Stimulated activated CD4-positive, alpha-beta T cell treated with anti-CD3 and anti-CD28 coated beads, Interleukin-12 subunit alpha, Interleukin-12 subunit beta, amount 100 ng/mL, for 4 hours (primary cell): ENCODE measurements around the gene KIF25.
"Not testable (repeated sequence)": the region's sequence is repeated elsewhere in the genome, so short reads cannot be mapped to it uniquely, and the experiment has no call there.

ENCODE experiments used
- DNase-seq: peaks from one replicate; pipeline ENCODE4 v3.0.0-alpha.2; 2020

The KIF25 gene

GRCh38 chr6:167976116-167976657, 21.3 kb upstream of the KIF25 start:
- DNase-seq = not testable (repeated sequence)

DNA sequence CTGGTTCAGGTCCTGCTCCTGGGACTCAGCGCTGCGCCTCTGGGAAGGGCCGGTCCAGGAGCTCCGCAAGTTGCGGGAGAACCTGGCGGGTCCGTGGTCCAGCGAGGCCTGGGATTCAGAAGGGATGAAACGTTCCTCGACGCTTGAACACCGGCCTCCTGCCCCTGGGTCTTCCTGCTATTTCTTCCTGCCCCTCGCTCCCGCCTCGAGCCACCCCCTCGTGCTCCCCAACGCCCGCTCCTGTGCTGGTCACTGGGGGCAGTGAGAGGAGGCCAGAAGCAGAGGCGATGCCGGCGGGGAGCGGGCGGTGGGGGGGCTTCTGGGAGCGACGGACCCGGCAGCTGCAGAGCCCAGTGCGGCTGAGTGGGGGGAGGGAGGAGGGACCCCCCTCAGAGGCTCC, 20.8 kb upstream of the KIF25 start:
- no peak for DNase-seq

DNA sequence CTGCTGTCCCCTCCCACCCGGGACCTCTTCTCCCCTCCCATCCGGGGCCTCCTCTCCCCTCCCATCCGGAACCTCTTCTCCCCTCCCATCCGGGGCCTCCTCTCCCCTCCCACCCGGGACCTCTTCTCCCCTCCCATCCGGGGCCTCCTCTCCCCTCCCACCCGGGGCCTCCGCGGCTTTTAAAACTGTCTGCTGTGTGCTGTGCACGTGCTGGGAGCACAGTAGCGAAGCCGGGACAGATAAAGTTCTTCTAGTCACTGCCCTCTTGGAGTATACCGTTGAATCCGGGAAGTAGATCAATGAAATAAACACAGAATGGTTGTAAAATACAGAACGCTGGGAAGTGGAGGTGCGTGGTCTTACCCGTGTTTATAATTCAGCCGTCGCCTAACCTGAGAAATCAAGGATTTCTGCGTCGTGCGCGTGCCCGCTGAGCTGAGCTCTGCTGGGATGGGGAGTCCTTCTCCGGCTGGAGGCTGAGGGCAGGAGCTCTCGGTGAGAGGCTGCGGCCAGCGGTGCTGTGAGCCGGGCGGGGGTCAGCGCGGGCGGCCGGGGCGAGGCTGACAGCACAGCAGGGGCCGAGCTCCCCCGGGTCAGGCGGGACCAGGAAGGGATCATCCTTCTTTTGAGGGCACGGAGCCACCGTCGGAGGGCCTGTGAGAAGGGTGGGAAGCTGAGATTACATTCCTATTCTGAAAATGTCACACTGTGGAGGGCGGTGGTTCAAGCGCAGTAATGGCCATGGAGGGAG, 19.6 kb upstream of the KIF25 start:
- no peak for DNase-seq

GRCh38 chr6:167978607-167979006, 18.9 kb upstream of the KIF25 start:
- DNase-seq = no peak

- DNase-seq = no peak
These were observed 17.9 kb upstream of the KIF25 start for GRCh38 chr6:167979436-167980139.

DNA sequence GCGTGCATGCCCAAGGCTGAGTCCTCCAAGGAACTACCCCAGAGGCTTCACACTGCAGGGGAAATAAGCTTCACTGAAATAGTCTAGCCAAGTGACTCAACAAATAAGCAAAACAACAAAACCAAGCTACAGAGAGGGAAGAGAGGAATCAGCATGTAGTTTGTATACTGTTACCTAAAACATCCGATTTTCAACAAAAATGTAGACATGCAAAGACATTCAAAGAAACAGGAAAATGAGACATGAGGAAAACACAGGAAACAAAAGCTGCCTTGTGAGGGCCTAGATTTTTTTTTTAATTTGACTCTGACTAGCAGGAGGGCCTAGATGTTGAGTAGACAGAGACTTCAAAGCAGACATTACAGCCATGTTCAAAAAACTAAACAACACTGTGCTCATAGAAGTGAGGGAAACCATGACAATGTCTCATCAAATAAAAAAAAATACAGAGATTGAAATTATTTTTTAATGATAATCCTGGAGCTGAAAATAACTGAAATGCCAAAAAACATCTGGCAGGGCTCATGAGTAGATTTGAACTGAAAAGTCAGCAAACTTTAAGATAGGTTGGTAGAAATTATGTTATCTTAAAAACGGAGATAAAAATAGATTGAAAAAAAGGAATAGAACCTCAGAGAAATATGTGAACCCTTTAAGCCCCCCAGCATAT, 16.4 kb upstream of the KIF25 start:
- no peak for DNase-seq

GRCh38 chr6:167981916-167982462, 15.5 kb upstream of the KIF25 start:
- no peak for DNase-seq

DNA sequence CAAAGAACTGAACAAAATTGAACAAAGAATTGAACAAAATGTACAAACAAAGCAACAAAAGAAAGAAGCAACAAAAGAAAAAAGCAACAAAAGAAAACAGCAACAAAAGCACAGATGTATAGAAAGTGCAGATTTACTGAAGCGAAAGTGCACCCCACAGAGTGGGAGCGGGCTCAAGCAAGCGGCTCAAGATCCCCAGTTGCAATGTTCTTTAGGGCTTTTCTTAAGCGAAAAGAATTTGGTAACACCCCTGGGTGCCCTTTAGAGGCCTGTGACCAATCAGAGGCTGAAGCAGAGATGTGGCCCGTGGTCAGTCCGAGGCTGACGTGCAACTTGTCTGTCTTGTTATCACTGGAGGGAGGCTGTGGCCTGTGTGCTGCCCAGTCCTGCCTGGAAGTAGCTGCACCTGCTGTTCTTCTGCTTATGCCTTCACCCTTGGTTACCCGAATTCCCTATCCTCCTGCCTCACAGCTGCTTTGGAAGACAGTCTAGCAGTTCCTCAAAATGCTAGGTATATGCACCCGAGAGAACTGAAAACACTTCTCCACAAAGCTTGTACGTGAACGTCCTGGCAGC, 13.2 kb upstream of the KIF25 start:
- no peak for DNase-seq

DNA sequence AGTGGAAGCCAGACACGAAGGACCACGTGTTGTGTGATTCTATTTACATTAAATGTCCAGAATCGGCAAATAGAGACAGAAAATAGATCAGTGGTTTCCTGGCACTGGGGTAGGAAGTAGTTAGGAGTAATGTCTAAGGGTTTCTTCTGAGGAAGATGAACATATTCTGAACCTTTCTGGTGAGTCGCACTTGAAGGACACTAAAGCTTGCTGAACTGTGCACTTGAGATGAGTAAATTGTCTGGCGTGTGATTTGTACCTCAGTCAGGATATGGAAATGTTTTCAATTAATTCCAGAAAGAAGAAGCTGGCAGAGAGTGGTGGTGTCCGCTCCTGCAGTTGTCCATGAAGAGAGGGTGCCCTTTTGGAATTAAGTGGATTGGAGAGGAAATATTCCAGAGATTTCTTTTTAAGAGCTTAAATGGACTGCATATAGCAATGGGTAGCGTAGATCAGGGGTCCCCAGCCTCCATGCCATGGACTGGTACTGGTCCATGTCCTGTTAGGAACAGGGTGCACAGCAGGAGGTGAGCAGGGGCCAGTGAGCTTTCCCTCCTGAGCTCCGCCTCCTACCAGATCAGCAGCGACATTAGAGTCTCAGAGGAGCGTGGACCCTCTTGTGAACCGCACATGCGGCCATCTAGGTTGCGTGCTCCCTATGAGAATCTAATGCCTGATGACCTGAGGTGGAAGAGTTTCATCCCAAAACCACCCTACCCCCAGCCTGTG, 12.4 kb upstream of the KIF25 start:
- DNase-seq = no peak

DNA sequence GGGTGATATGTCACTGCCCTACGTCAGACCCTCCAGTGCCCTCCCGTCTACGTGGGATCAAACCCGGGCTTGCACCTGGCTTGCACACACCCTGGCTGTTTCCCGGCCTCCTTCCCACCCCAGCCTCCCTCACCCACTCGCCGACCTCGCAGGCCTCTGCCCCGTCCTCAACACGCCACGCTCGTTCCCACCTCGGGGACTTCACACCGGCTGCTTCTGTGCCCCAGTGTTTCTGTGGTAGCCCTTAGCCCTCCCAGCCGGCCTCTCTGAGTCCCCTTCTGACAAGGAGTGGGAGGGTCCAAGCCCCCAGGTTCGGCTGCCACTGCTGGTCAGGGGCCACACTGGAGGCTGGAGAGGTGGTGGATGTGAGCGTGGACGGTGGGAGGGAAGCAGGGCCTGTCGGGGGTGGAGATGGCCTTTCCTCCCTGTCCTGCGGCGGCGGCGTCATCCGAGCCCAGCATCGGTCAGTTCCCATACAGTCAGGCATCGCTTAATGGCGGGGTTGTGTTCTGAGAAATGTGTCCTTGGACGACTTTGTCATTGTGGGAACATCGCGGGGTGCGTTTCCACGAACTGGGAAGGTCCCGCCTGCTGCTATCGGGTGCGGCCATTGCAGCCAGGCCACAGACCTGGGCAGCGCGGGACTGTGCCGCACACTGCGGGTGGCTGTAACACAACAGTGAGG, 11.4 kb upstream of the KIF25 start:
- no peak for DNase-seq

- no peak for DNase-seq
These were observed 9.9 kb upstream of the KIF25 start for GRCh38 chr6:167987396-167988153.

DNA sequence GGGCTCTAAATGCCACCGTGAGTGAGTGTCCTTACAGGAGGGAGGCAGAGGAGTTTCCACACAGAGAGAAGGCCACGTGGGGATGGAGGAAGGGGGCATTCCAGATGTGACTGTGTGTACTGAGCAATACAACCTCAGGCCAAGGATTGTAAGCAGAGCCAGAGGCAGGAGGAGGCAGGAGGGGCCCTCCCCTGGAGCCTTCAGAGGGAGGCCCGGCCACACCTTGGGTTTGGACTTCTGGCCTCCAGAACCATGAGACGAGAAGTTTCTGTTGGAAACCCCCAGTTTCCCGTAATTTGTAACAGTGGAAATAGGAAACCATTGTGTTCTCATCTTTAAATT, 9.3 kb upstream of the KIF25 start:
- no peak for DNase-seq

DNA sequence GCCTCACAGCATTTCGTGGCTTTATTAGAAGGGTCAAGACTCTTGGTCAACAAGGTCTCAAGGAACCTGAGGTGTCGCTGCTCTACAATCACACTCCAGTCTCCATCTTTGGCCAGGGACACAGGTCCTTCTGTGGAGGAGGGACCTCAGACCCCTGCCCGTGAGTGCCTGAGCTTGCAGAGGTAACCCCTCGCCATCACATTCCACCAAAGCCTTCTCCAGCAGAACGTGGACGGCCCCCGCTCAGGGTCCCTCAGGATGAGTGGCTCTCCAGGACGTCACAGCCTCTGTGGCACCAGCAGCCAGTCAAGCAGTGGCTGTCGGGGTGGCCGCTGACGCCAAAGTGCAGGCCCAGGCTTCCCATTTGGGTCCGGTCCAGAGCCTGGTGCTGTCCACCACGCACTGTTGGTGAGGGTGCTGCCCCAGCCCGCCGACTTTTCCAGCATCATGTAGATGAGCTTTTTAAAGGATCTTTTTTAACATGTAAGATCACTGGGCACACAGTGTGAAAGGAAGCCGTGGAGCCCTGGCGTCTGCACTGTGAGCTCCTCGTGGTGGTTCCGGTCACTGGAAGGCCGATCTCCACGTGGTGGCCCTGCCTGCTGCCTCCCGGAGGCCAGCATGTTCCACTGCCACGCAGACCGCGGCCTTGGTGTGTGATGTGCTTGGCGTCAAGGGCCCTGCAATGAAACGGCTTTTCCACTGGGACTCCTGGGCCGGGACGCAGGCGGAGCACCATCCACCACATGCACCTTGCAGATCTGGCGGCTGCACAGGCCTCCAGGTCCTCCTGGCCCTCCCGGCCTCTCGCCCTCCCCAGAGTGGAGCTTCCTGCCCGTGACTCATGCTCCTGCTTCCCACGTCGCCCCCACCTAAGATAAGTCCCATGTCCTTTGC, 8.3 kb upstream of the KIF25 start:
- DNase-seq = no peak

DNA sequence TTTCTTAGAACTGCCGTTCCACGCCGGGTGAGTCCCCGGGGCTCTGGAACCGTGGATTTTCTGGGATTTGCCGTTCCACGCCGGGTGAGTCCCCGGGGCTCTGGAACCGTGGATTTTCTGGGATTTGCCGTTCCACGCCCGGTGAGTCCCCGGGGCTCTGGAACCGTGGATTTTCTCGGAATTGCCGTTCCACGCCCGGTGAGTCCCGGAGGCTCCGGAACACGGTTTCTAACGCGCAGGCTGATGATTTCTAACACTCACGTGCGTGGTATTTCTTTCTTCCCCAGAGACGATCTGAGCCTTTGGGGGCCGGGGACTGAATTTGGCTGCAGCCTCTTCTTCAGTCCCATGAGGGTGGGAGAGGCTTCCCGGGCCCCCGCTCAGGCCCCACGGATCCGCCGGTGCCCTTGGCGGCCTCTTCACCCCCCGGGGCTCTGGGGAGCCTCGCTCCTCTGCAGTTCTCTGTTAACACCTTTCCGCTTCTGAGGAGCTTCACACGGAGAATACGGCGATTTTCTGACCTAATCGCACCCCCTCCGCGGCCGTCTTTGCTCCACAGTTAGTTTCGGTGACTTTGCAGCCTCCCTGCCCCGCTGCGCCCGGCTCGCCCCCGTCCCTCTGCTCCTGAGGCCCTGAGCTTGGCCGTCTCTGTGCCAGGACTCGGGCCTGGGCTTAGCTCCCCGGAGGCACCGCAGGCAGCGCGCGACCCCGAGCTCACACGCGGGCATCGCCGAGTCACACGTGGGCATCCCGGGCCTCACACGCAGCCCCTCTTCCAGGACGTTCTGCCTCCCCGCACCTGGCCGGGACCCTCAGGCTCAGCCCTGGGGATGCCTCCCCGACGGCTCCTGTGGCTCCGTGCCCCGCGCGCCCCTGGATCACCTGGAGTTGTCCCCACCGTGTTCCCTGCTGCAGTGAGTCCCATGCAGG, 7.2 kb upstream of the KIF25 start:
- no peak for DNase-seq

DNA sequence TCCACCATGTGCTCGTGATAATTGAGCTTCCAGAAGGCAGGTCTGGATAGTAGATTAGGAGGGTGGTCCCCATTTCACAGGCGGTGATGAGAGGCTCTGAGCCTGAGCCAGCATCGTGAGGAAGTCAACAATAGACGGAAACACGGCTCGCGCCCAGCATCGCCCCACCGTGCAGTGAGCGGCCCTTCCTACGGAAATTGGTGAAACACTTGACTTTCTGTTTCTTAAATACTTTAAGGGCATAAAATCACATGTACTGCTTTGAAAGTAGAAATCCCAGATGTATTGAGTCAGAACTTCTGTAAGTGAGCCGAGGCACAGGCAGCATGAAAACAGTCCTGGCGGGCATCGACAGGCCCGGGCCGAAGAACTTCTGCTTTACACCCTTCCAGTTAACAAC, 4.3 kb upstream of the KIF25 start:
- no peak for DNase-seq

DNA sequence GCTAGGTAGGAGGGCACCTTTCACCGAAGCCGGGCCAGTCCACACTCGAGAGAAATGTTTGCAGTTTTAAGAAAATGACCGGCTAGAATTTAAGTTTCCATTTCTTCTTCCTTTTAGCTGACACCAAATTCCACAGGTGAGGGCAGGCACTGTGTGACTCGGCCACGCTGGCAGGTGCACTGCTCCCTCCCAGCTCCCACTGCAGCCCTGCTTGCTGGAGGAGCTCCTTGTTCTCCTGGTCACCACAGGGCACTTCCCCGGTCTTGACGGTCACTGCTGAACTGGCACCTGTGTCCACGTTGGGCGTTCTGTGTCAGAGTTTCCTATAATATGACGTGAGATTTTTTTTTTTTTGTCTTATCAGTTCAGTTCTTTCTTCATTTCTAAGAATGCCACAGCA, 3.6 kb upstream of the KIF25 start:
- DNase-seq = no peak

- no peak for DNase-seq
These were observed 2.2 kb upstream of the KIF25 start for GRCh38 chr6:167995302-167995701.

GRCh38 chr6:167995731-167996151, 1.7 kb upstream of the KIF25 start:
- DNase-seq = no peak
